Keratinocyte (primary cell): Measurements from ENCODE around the gene SCNN1A. TPM values are rescaled to one million over a fixed set of nuclear protein-coding genes. Genes with fewer than 3 reads are reported as not detected.

ENCODE experiments used
- DNase-seq: peaks from one replicate; pipeline ENCODE4 v3.0.0-alpha.2; 2011; ENCODE audit warnings: low read depth, missing footprints, low spot score
- FAIRE-seq: peaks from 2 replicates; lab custom pipeline; 2011; peaks lifted over from hg19 to GRCh38; lab: Jason Lieb, UNC
- H2AFZ ChIP-seq: 2 replicates; pipeline ENCODE4 v1.6.0; 2012; ENCODE audit warnings: low read length, control low read depth, inconsistent platforms; ENCODE audit not compliant: control insufficient read depth
- H3K27ac ChIP-seq: 2 replicates; pipeline ENCODE4 v1.5.1; 2011; ENCODE audit warnings: low read length; ENCODE audit not compliant: control insufficient read depth, insufficient read depth
- H3K27me3 ChIP-seq: 3 replicates; pipeline ENCODE4 v1.6.0; 2011; ENCODE audit warnings: low read length; ENCODE audit not compliant: control insufficient read depth, insufficient read depth; ENCODE audit errors: extremely low read depth
- H3K36me3 ChIP-seq, 2 experiments: 2 replicates in 1 of 2; 3 replicates in 1 of 2; pipeline ENCODE4 v1.5.1; 2011; ENCODE audit warnings: low read length in 2 of 2, mild to moderate bottlenecking in 1 of 2; ENCODE audit not compliant: control insufficient read depth in 2 of 2, insufficient read depth in 2 of 2; ENCODE audit errors: extremely low read depth in 1 of 2
- H3K4me1 ChIP-seq: 3 replicates; pipeline ENCODE4 v1.5.1; 2011; ENCODE audit warnings: low read length; ENCODE audit not compliant: control insufficient read depth, insufficient read depth; ENCODE audit errors: extremely low read depth
- H3K4me2 ChIP-seq: 3 replicates; pipeline ENCODE4 v1.6.0; 2011; ENCODE audit warnings: low read depth, low read length; ENCODE audit not compliant: control insufficient read depth, insufficient read depth; ENCODE audit errors: extremely low read depth
- H3K4me3 ChIP-seq, 3 experiments: fragments of 200-600 bp in 1 of 3; sonication (generic) in 1 of 3; 2 replicates in 2 of 3; 3 replicates in 1 of 3; pipeline ENCODE4 v1.5.1; 2011 to 2016; ENCODE audit warnings: low read length in 3 of 3, mild to moderate bottlenecking in 3 of 3, control low read depth in 2 of 3, inconsistent platforms in 1 of 3, low read depth in 1 of 3, mixed read lengths in 1 of 3, mixed run types in 1 of 3, moderate library complexity in 1 of 3; ENCODE audit not compliant: control insufficient read depth in 2 of 3, insufficient read depth in 2 of 3; ENCODE audit errors: extremely low read depth in 1 of 3
- H3K79me2 ChIP-seq: 2 replicates; pipeline ENCODE4 v1.6.0; 2012; ENCODE audit warnings: low read length; ENCODE audit not compliant: control insufficient read depth, insufficient read depth
- H3K9ac ChIP-seq: 3 replicates; pipeline ENCODE4 v1.6.0; 2011; ENCODE audit warnings: low read length; ENCODE audit not compliant: control insufficient read depth, insufficient read depth; ENCODE audit errors: extremely low read depth
- H3K9me1 ChIP-seq: 3 replicates; pipeline ENCODE4 v1.6.0; 2011; ENCODE audit warnings: low read length; ENCODE audit not compliant: control insufficient read depth, insufficient read depth; ENCODE audit errors: extremely low read depth
- H3K9me3 ChIP-seq: 2 replicates; pipeline ENCODE4 v1.5.1; 2012; ENCODE audit warnings: low read depth, low read length; ENCODE audit not compliant: control insufficient read depth
- H4K20me1 ChIP-seq: 3 replicates; pipeline ENCODE4 v1.6.0; 2011; ENCODE audit warnings: low read length; ENCODE audit not compliant: control insufficient read depth, insufficient read depth; ENCODE audit errors: extremely low read depth
- CTCF ChIP-seq, 3 experiments: IDR thresholded peaks in 1 of 3; conservative IDR thresholded peaks in 1 of 3; optimal IDR thresholded peaks in 1 of 3; 2 replicates in 2 of 3; 3 replicates in 1 of 3; pipeline versions ENCODE3 to v1.5.1; 2011; ENCODE audit warnings: low read length in 3 of 3, mild to moderate bottlenecking in 3 of 3, moderate library complexity in 2 of 3, control low read depth in 1 of 3, inconsistent platforms in 1 of 3; ENCODE audit not compliant: insufficient read depth in 2 of 3; ENCODE audit errors: extremely low read depth in 1 of 3
- EZH2 ChIP-seq: IDR thresholded peaks from one replicate; pipeline ENCODE4 v1.6.1; 2012; ENCODE audit warnings: inconsistent platforms, mild to moderate bottlenecking, low read length, moderate library complexity
- dilution Hi-C: fragments of 300-500 bp; cut with MboI; formaldehyde crosslinking; loops from one replicate; pipeline ENCODE4 v1.7.0; 2020; ENCODE audit warnings: low sequenced_read_pairs; ENCODE audit not compliant: extremely low pct_ligation_motif_present
- polyA plus RNA-seq, 5 experiments: library from polyadenylated mRNA; depleted of rRNA in 3 of 5; stranded (reverse) in 3 of 5; stranded (forward) in 1 of 5; unstranded in 1 of 5; fragments of >200 nt; gene quantifications; 1 replicate in 1 of 5; 2 replicates in 3 of 5; 3 replicates in 1 of 5; pipeline versions ENCODE4 v1.2.1 to v1.2.3, GENCODE V29; 2011 to 2012; ENCODE audit warnings: missing spikeins in 2 of 5, low read depth in 1 of 5, low replicate concordance in 1 of 5

SCNN1A gene
- polyA plus RNA-seq, 1 donor (not counting 4 experiments of a cell fraction or from before 2014, with no cell fraction given) = 11.1 TPM

GRCh38 chr12:6347367-6348338 lies 27.7 kb downstream of the SCNN1A start:
- no peak overlapping the region for H3K9ac ChIP-seq
- dilution Hi-C loops = no loop called here
- no peaks in the 10 kb centered on the region for H3K36me3 ChIP-seq
- TF ChIP-seq CTCF (optimal IDR thresholded peaks at IDR 0.05 in 1 of 3, IDR thresholded peaks at IDR 0.05 in 1 of 3, conservative IDR thresholded peaks at IDR 0.05 in 1 of 3; ENCODE audit: extremely low read depth in 1 of 3, insufficient read depth in 2 of 3, low read length in 3 of 3) = no peak
- no peak for TF ChIP-seq EZH2
- no peak overlapping the region for H3K4me2 ChIP-seq
- no peak overlapping the region for H3K4me3 ChIP-seq
- DNase-seq (no peak), FAIRE-seq (no peak)
- H3K9me3 ChIP-seq = no peaks in the 10 kb centered on the region
- no peaks in the 10 kb centered on the region for H3K27me3 ChIP-seq
- no peaks in the 10 kb centered on the region for H4K20me1 ChIP-seq
- no peak overlapping the region for H2AFZ ChIP-seq
- no peak overlapping the region for H3K27ac ChIP-seq
- no peaks in the 10 kb centered on the region for H3K79me2 ChIP-seq
- H3K9me1 ChIP-seq = peaks cover 1% of the 10 kb centered on the region
- H3K4me1 ChIP-seq = peaks cover 16% of the 10 kb centered on the region

- peaks cover 23% of the 10 kb centered on the region for H3K4me1 ChIP-seq
- H3K9me3 ChIP-seq = no peaks in the 10 kb centered on the region
- no peak overlapping the region for H3K27ac ChIP-seq
- no peaks in the 10 kb centered on the region for H3K27me3 ChIP-seq
- FAIRE-seq (no peak), DNase-seq (no peak)
- H3K9ac ChIP-seq = no peak overlapping the region
- H3K9me1 ChIP-seq = no peaks in the 10 kb centered on the region
- no peaks in the 10 kb centered on the region for H4K20me1 ChIP-seq
- H3K36me3 ChIP-seq = no peaks in the 10 kb centered on the region
- dilution Hi-C loops = no loop called here
- no peak overlapping the region for H3K4me2 ChIP-seq
- no peaks in the 10 kb centered on the region for H3K79me2 ChIP-seq
- no peak overlapping the region for H2AFZ ChIP-seq
- TF ChIP-seq CTCF (optimal IDR thresholded peaks at IDR 0.05 in 1 of 3, IDR thresholded peaks at IDR 0.05 in 1 of 3, conservative IDR thresholded peaks at IDR 0.05 in 1 of 3; ENCODE audit: extremely low read depth in 1 of 3, insufficient read depth in 2 of 3, low read length in 3 of 3) (no peak), EZH2 (no peak)
- no peak overlapping the region for H3K4me3 ChIP-seq
Observed at GRCh38 chr12:6346942-6347341, 28.4 kb downstream of the SCNN1A start.
